ENCODE results near the gene NKX6-2. TPM values are rescaled to one million over a fixed set of nuclear protein-coding genes. Genes with fewer than 3 reads are reported as not detected.

NKX6-2 gene
- total RNA-seq (not detected), total RNA-seq (0 to 0.14 (median 0) reads per million in 172 experiments)
- not detected for polyA plus RNA-seq (2013, experiment 1 of 2)
- polyA plus RNA-seq (2013, experiment 2 of 2): 0.52 TPM

DNA sequence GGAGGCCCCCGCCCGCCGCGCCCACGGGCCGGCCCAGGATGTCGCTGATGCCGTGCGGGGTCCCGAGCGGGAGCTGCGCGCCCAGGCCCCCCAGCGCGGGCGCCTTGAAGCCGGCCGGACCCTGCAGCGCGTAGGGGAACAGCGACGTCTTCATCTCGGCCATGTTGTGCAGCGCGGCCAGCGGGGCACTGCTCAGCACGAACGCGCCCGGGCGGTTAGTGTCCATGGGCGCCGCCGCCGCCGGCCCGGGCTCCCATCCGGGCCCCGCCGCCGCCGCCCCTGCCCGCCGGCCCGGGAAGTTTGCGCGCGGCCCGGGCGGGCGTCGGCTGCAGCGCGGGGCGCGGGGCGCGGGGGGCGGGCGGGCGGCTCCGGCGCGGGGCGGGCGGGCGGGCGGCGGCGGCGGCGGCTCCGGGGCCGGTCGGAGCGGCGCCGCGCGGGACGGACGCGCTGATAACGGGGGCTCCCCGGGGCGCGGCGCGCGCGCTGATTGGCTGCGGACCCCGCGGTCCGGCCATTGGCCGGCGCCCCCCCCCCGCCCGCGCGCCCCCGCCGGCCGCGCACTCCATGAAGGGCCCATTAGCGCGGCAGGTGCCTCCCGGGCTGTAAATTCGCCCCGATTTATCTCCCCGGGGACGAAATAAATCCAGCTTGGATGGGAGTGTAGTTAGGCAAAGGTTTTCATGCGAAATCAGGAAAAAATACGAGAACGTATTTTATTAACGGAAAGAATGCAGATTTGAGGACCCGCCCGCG lies at the start of gene NKX6-2:
NKX6-2 (minus strand) TSS at position 425 of the 753 bp plus-strand sequence; CDS start at position 226, 199 bp downstream.
- H3K27me3 ChIP-seq (ENCODE audit: control insufficient read depth in 1 of 2, insufficient read depth in 2 of 2, low read length in 2 of 2): peaks cover 25 to 63% of the 10 kb centered on the region in 2 experiments
- ChIA-PET CTCF (no interaction called here), POLR2A (no interaction called here)
- peaks cover 7% of the 10 kb centered on the region for H3K4me1 ChIP-seq (ENCODE audit: insufficient read depth, low read length)
- no peak within 1 kb of the TSS for H3K27ac Mint-ChIP-seq
- ATAC-seq (ENCODE audit: poor library complexity) (no peak), DNase-seq (no peak)
- H3K4me3 ChIP-seq (ENCODE audit: low read length): no peak within 1 kb of the TSS
- H3K27me3 Mint-ChIP-seq: peaks cover 18% of the 10 kb centered on the region
- TF ChIP-seq, protein P1, sequence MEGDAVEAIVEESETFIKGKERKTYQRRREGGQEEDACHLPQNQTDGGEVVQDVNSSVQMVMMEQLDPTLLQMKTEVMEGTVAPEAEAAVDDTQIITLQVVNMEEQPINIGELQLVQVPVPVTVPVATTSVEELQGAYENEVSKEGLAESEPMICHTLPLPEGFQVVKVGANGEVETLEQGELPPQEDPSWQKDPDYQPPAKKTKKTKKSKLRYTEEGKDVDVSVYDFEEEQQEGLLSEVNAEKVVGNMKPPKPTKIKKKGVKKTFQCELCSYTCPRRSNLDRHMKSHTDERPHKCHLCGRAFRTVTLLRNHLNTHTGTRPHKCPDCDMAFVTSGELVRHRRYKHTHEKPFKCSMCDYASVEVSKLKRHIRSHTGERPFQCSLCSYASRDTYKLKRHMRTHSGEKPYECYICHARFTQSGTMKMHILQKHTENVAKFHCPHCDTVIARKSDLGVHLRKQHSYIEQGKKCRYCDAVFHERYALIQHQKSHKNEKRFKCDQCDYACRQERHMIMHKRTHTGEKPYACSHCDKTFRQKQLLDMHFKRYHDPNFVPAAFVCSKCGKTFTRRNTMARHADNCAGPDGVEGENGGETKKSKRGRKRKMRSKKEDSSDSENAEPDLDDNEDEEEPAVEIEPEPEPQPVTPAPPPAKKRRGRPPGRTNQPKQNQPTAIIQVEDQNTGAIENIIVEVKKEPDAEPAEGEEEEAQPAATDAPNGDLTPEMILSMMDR (IDR thresholded peaks at IDR 0.05): no peak
- H3K9me3 Mint-ChIP-seq: no peaks in the 10 kb centered on the region
- peaks cover 22% of the 10 kb centered on the region for H3K36me3 Mint-ChIP-seq (ENCODE audit: low read depth)
- H3K4me3 Mint-ChIP-seq: no peak within 1 kb of the TSS
- intact Hi-C loops (cut with DNase I, micrococcal nuclease): no loop called here
- peaks cover 0 to 35% of the 10 kb centered on the region in 2 experiments for H3K9me3 ChIP-seq (ENCODE audit: control insufficient read depth in 1 of 2, insufficient read depth in 1 of 2, low read length in 2 of 2)
- H3K4me1 Mint-ChIP-seq (ENCODE audit: low read depth): peaks cover 9% of the 10 kb centered on the region
- H3K27ac ChIP-seq (ENCODE audit: low read depth in 1 of 2, low read length in 2 of 2): no peak within 1 kb of the TSS
- H3K36me3 ChIP-seq (ENCODE audit: insufficient read depth, low read length): peaks cover 8% of the 10 kb centered on the region

DNA sequence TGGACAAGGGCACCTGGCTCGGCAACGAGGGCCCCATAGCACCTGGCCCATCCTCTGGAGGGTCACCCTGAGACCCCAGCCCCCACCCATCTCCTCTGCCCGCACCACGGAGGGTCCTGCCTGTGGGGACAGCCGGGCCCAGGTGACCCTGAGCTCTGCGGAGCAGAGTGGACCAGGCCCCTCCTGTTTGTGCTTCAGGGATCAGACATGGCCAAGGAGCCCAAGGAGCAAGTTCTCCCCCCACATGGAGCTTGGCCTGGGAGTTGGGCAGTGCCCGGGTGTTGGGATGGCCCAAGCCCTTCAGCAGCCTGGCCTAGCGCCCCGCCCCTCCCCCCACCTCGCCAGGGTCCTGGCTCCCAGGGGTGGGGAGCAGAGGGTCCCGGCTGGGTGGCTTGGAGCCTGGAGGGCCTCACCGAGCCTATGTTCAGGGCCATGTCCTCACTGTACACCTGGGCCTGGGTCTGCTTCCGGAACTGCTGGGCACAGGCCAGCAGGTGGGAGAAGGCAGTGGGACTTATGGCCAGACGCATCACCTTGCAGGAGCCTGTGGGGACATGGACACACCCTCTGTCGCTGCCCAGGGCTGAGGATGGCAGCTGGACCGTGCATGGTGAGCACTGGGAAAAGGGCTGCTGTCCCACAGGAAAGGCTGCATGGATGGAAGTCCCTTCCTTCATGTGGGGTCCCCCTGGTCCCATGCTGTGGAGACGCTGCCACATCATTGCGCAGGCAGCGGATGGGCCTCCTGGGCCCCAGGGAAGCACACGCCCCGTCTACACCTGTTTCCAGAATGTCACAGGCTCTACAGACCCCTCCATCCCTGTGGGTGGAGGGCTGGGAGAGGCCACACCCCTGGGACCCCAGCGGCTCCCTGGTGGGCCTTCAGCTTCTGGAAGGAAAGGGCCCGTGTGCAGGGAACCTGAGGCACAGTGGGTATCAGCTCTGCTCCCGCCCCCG lies 49.2 kb upstream of the NKX6-2 start:
- no peak overlapping the region for H3K27ac ChIP-seq (ENCODE audit: low read depth in 1 of 2, low read length in 2 of 2)
- Mint-ChIP-seq H3K27ac (no peak overlapping the region), H3K4me1 (ENCODE audit: low read depth) (no peaks in the 10 kb centered on the region), H3K36me3 (ENCODE audit: low read depth) (no peaks in the 10 kb centered on the region), H3K4me3 (no peak overlapping the region), H3K9me3 (no peaks in the 10 kb centered on the region), H3K27me3 (peaks cover 5% of the 10 kb centered on the region)
- H3K36me3 ChIP-seq (ENCODE audit: insufficient read depth, low read length): no peaks in the 10 kb centered on the region
- TF ChIP-seq, protein P1 (IDR thresholded peaks at IDR 0.05): no peak
- peaks cover 4 to 14% of the 10 kb centered on the region in 2 experiments for H3K27me3 ChIP-seq (ENCODE audit: control insufficient read depth in 1 of 2, insufficient read depth in 2 of 2, low read length in 2 of 2)
- peak in 1 of 14 experiments; percentile 14 for DNase-seq
- H3K9me3 ChIP-seq (ENCODE audit: control insufficient read depth in 1 of 2, insufficient read depth in 1 of 2, low read length in 2 of 2): peaks cover 0 to 31% of the 10 kb centered on the region in 2 experiments
- intact Hi-C loops (cut with DNase I, micrococcal nuclease): loop anchor here in 1 of 2 experiments (5.0 kb wide), 1 partner anchor 482 kb away; no protein-coding TSS in a partner anchor
- ChIA-PET POLR2A (no interaction called here), CTCF (no interaction called here)
- ATAC-seq (ENCODE audit: poor library complexity): no peak
- H3K4me1 ChIP-seq (ENCODE audit: insufficient read depth, low read length): peaks cover 7% of the 10 kb centered on the region
- H3K4me3 ChIP-seq (ENCODE audit: low read length): no peak overlapping the region

DNA sequence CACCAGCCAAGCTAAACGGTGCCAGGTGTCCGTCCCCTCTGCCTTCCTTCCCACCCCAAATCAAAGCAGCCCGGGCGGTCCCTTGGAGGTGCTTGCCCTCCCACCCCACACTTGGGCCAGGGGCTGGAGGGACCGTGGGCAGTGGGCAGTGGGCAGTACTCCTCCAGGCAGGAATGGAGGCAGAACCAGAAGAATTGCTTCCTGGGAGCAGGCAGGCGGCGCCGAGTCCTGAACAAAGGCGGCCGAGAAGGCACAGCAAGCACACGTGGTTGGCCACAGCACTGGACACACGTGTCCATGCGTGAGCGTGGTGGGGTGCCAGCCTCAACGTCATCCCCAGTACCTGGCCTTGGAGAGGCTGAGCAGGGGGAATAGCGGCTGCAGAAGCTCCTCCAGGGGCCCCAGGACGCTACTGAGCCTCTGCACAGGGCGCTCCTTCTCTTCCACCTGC lies 48.4 kb upstream of the NKX6-2 start:
- peaks cover 4 to 14% of the 10 kb centered on the region in 2 experiments for H3K27me3 ChIP-seq (ENCODE audit: control insufficient read depth in 1 of 2, insufficient read depth in 2 of 2, low read length in 2 of 2)
- DNase-seq (peak in 1 of 14 experiments; percentile 7), ATAC-seq (ENCODE audit: poor library complexity) (no peak)
- Mint-ChIP-seq H3K4me1 (ENCODE audit: low read depth) (no peaks in the 10 kb centered on the region), H3K27ac (no peak overlapping the region), H3K27me3 (peaks cover 5% of the 10 kb centered on the region), H3K4me3 (no peak overlapping the region), H3K36me3 (ENCODE audit: low read depth) (no peaks in the 10 kb centered on the region), H3K9me3 (no peaks in the 10 kb centered on the region)
- peaks cover 0 to 31% of the 10 kb centered on the region in 2 experiments for H3K9me3 ChIP-seq (ENCODE audit: control insufficient read depth in 1 of 2, insufficient read depth in 1 of 2, low read length in 2 of 2)
- CTCF ChIA-PET: no interaction called here
- POLR2A ChIA-PET: no interaction called here
- TF ChIP-seq, protein P1 (IDR thresholded peaks at IDR 0.05): no peak
- intact Hi-C loops (cut with DNase I, micrococcal nuclease): no loop called here
- H3K4me3 ChIP-seq (ENCODE audit: low read length): no peak overlapping the region
- peaks cover 7% of the 10 kb centered on the region for H3K4me1 ChIP-seq (ENCODE audit: insufficient read depth, low read length)
- H3K27ac ChIP-seq (ENCODE audit: low read depth in 1 of 2, low read length in 2 of 2): no peak overlapping the region
- H3K36me3 ChIP-seq (ENCODE audit: insufficient read depth, low read length): no peaks in the 10 kb centered on the region
